ENCODE data around the gene EIF3D. TPM values are rescaled to one million over a fixed set of nuclear protein-coding genes. Genes with fewer than 3 reads are reported as not detected.
A peak's percentile ranks its signal among the peaks of the same experiment; 100 is the strongest.

The EIF3D gene
- total RNA-seq, 1 donor from 2014 or later, result 285 TPM

- H3K27me3 Mint-ChIP-seq, result no peaks in the 10 kb centered on the region
- no peaks in the 10 kb centered on the region for H3K9me3 Mint-ChIP-seq
- TF ChIP-seq CTCF (IDR thresholded peaks at IDR 0.05), result no peak
- ChIA-PET POLR2A (interaction anchor here (0.5 to 2.3 kb wide), 16 partner anchors 10 to 513 kb away, joined by 3 to 21 read pairs (median 4); partner anchors contain the start of genes APOL2, EIF3D, MPST and TST), CTCF (interaction anchor here (0.7 to 1.7 kb wide), 4 partner anchors 13 to 205 kb away, joined by 3 to 6 read pairs (median 4); partner anchors contain the start of gene TXN2)
- H3K4me3 Mint-ChIP-seq, result peak within 1 kb of the TSS; percentile 76
- H3K4me1 Mint-ChIP-seq, result peaks cover 17% of the 10 kb centered on the region
- peak; percentile 96 for ATAC-seq (ENCODE audit: low read depth)
- intact Hi-C loops (cut with micrococcal nuclease), result loop anchor here (1.0 kb wide), 2 partner anchors 22 to 26 kb away; partner anchors contain the start of genes EIF3D and TXN2
- peaks cover 20% of the 10 kb centered on the region for H3K36me3 Mint-ChIP-seq (ENCODE audit: low read depth)
- peak; percentile 91 for DNase-seq
- peak within 1 kb of the TSS; percentile 63 for H3K27ac Mint-ChIP-seq
Measured at GRCh38 chr22:36506637-36507517, 22.1 kb downstream of the EIF3D start, which contains the start of gene FOXRED2. TSS of gene FOXRED2 (minus strand) at chr22:36507040. CDS start at chr22:36506422, 618 bp downstream.

- ATAC-seq (ENCODE audit: low read depth) (no peak), DNase-seq (no peak)
- ChIA-PET CTCF (no interaction called here), POLR2A (interaction anchor here (0.6 to 2.3 kb wide), 6 partner anchors 12 to 513 kb away, joined by 3 to 21 read pairs (median 10); partner anchors contain the start of genes EIF3D, MPST, TST and TXN2)
- Mint-ChIP-seq H3K4me3 (peak overlapping the region; percentile 75), H3K4me1 (peaks cover 13% of the 10 kb centered on the region), H3K36me3 (ENCODE audit: low read depth) (peaks cover 14% of the 10 kb centered on the region), H3K27ac (no peak overlapping the region), H3K27me3 (no peaks in the 10 kb centered on the region), H3K9me3 (no peaks in the 10 kb centered on the region)
- intact Hi-C loops (cut with micrococcal nuclease), result no loop called here
- no peak for TF ChIP-seq CTCF (IDR thresholded peaks at IDR 0.05)
Measured at GRCh38 chr22:36505998-36506635, 22.8 kb downstream of the EIF3D start.

- no peak for TF ChIP-seq CTCF (IDR thresholded peaks at IDR 0.05)
- CTCF ChIA-PET, result interaction anchor here (1.2 kb wide), 1 partner anchor 13 kb away, joined by 4 read pairs; no protein-coding TSS in a partner anchor
- Mint-ChIP-seq H3K9me3 (no peaks in the 10 kb centered on the region), H3K27ac (no peak overlapping the region), H3K27me3 (no peaks in the 10 kb centered on the region), H3K4me3 (no peak overlapping the region), H3K36me3 (ENCODE audit: low read depth) (no peaks in the 10 kb centered on the region), H3K4me1 (peaks cover 13% of the 10 kb centered on the region)
- intact Hi-C loops (cut with micrococcal nuclease), result no loop called here
- POLR2A ChIA-PET, result interaction anchor here (0.5 to 1.1 kb wide), 2 partner anchors 11 to 12 kb away, joined by 3 read pairs; no protein-coding TSS in a partner anchor
- ATAC-seq (ENCODE audit: low read depth) (no peak), DNase-seq (no peak)
Measured at GRCh38 chr22:36497910-36498665, 30.9 kb downstream of the EIF3D start.

- peak overlapping the region; percentile 79 for H3K27ac Mint-ChIP-seq
- no peaks in the 10 kb centered on the region for H3K27me3 Mint-ChIP-seq
- TF ChIP-seq CTCF (IDR thresholded peaks at IDR 0.05), result no peak
- ChIA-PET CTCF (interaction anchor here (0.8 to 1.1 kb wide), 3 partner anchors 9 to 17 kb away, joined by 3 to 5 read pairs (median 3); no protein-coding TSS in a partner anchor), POLR2A (interaction anchor here (0.5 to 2.6 kb wide), 6 partner anchors 12 to 1462 kb away, joined by 3 to 40 read pairs (median 10); partner anchors contain the start of genes APOL2, EIF3D, FOXRED2 and TXN2)
- H3K4me1 Mint-ChIP-seq, result peaks cover 26% of the 10 kb centered on the region
- ATAC-seq (ENCODE audit: low read depth) (peak; percentile 86), DNase-seq (peak; percentile 41)
- no peaks in the 10 kb centered on the region for H3K36me3 Mint-ChIP-seq (ENCODE audit: low read depth)
- H3K4me3 Mint-ChIP-seq, result peak overlapping the region; percentile 67
- H3K9me3 Mint-ChIP-seq, result no peaks in the 10 kb centered on the region
- intact Hi-C loops (cut with micrococcal nuclease), result loop anchor here (1.0 kb wide), 1 partner anchor 11 kb away; no protein-coding TSS in a partner anchor
Measured at GRCh38 chr22:36493690-36494110, 35.3 kb downstream of the EIF3D start.
